GM18498 (cell line): ENCODE results near the gene ATXN1L.
"Not testable (repeated sequence)": the region's sequence is repeated elsewhere in the genome, so short reads cannot be mapped to it uniquely, and the experiment has no call there.

Source experiments
- ATAC-seq: cut with Tn5 transposase; IDR thresholded peaks from one replicate; pipeline ENCODE4 v1.9.1; 2021; ENCODE audit warnings: mild to moderate bottlenecking, moderate library complexity; ENCODE audit not compliant: unreplicated experiment

Gene ATXN1L

GRCh38 chr16:71885261-71885650 is 39.5 kb downstream of the ATXN1L start:
- ATAC-seq, result no peak

- no peak for ATAC-seq
Observed at GRCh38 chr16:71889147-71889546, 43.4 kb downstream of the ATXN1L start.

- no peak for ATAC-seq
Observed at GRCh38 chr16:71893888-71894228, 48.1 kb downstream of the ATXN1L start.

- peak; percentile 18 for ATAC-seq
Observed at GRCh38 chr16:71894229-71894920, 48.6 kb downstream of the ATXN1L start.

- ATAC-seq, result peak; percentile 86
Observed at GRCh38 chr16:71894921-71895678, 49.3 kb downstream of the ATXN1L start, which contains the start of gene IST1. Gene IST1 (plus strand): TSS chr16:71895531. CDS start chr16:71915641, 20,110 bp downstream.

GRCh38 chr16:71895679-71896365 is 50.0 kb downstream of the ATXN1L start:
- peak; percentile 33 for ATAC-seq

GRCh38 chr16:71896764-71897368 is 51.1 kb downstream of the ATXN1L start:
- no peak for ATAC-seq

GRCh38 chr16:71899171-71899570 is 53.4 kb downstream of the ATXN1L start:
- ATAC-seq, result no peak

- no peak for ATAC-seq
Observed at GRCh38 chr16:71902656-71903365, 57.0 kb downstream of the ATXN1L start.

- no peak for ATAC-seq
Observed at GRCh38 chr16:71903608-71904007, 57.8 kb downstream of the ATXN1L start.

- no peak for ATAC-seq
Observed at GRCh38 chr16:71904239-71904638, 58.5 kb downstream of the ATXN1L start.

GRCh38 chr16:71905765-71906164 is 60.0 kb downstream of the ATXN1L start:
- ATAC-seq, result not testable (repeated sequence)
